Measurements from ENCODE around the gene HSPA12A.

DNA sequence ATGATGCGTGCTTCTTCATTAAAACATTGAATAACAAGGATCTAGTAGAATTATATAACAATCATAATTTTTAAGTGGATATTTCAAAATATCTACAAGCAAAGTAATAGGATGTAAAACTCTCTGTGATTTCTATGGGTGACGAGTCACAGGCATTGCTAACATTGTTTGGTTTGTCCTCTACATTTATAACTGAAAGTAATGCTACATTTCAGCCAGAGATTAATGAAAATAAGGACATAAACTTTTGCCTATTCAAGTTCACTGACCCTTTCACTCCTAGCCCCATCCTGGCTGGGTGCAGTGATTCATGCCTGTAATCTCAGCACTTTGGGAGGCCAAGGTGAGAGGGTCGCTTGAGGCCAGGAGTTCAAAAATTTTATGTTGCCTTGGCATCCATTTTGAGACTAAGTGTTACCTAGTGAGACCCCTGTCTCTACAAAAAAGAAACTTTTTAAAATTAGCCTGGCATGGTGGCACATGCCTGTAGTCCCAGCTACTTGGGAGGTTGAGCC lies 38.4 kb upstream of the HSPA12A start:
- TF ChIP-seq, protein P1, sequence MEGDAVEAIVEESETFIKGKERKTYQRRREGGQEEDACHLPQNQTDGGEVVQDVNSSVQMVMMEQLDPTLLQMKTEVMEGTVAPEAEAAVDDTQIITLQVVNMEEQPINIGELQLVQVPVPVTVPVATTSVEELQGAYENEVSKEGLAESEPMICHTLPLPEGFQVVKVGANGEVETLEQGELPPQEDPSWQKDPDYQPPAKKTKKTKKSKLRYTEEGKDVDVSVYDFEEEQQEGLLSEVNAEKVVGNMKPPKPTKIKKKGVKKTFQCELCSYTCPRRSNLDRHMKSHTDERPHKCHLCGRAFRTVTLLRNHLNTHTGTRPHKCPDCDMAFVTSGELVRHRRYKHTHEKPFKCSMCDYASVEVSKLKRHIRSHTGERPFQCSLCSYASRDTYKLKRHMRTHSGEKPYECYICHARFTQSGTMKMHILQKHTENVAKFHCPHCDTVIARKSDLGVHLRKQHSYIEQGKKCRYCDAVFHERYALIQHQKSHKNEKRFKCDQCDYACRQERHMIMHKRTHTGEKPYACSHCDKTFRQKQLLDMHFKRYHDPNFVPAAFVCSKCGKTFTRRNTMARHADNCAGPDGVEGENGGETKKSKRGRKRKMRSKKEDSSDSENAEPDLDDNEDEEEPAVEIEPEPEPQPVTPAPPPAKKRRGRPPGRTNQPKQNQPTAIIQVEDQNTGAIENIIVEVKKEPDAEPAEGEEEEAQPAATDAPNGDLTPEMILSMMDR (conservative IDR thresholded peaks at IDR 0.05; ENCODE audit: low read depth, low read length): no peak
- TF ChIP-seq EZH2 (IDR thresholded peaks at IDR 0.05; ENCODE audit: low read length, unreplicated experiment): no peak
- no peak for TF ChIP-seq EZH2phosphoT487 (IDR thresholded peaks at IDR 0.05; ENCODE audit: borderline replicate concordance, low read length)
